Measurements from ENCODE around the gene CEACAM3.

Gene CEACAM3

GRCh38 chr19:41792513-41793413, 3.6 kb upstream of the CEACAM3 start:
- ChIA-PET POLR2A (no interaction called here), CTCF (interaction anchor here (0.9 to 6.0 kb wide), 15 partner anchors 9 to 366 kb away, joined by 3 to 153 read pairs (median 7); partner anchors contain the start of gene RPS19)
- TF ChIP-seq CTCF (IDR thresholded peaks at IDR 0.05; ENCODE audit: control extremely low read depth, extremely low read depth, low read depth, missing control alignments): peak; percentile 73
- peak; percentile 49 for DNase-seq (ENCODE audit: extremely low spot score)

- DNase-seq (ENCODE audit: extremely low spot score): no peak
- no peak for TF ChIP-seq CTCF (IDR thresholded peaks at IDR 0.05; ENCODE audit: control extremely low read depth, extremely low read depth, low read depth, missing control alignments)
- CTCF ChIA-PET: interaction anchor here (0.7 to 6.0 kb wide), 12 partner anchors 8 to 366 kb away, joined by 3 to 153 read pairs (median 10); partner anchors contain the start of gene RPS19
- POLR2A ChIA-PET: no interaction called here
Measured at GRCh38 chr19:41793414-41793727, 3.0 kb upstream of the CEACAM3 start.

GRCh38 chr19:41795031-41795461, 1.3 kb upstream of the CEACAM3 start:
- CTCF ChIA-PET: interaction anchor here (0.9 to 6.0 kb wide), 27 partner anchors 9 to 233 kb away, joined by 3 to 153 read pairs (median 5); partner anchors contain the start of genes CEACAM6, RABAC1 and RPS19
- peak; percentile 58 for TF ChIP-seq CTCF (IDR thresholded peaks at IDR 0.05; ENCODE audit: control extremely low read depth, extremely low read depth, low read depth, missing control alignments)
- POLR2A ChIA-PET: no interaction called here
- peak; percentile 27 for DNase-seq (ENCODE audit: extremely low spot score)

GRCh38 chr19:41796901-41797300, 514 bp downstream of the CEACAM3 start:
- no peak for DNase-seq (ENCODE audit: extremely low spot score)
- ChIA-PET POLR2A (no interaction called here), CTCF (interaction anchor here (1.9 to 3.2 kb wide), 3 partner anchors 24 to 43 kb away, joined by 4 to 22 read pairs (median 6); partner anchors contain the start of gene CEACAM6)

GRCh38 chr19:41799444-41800000, 3.1 kb downstream of the CEACAM3 start:
- no peak for TF ChIP-seq CTCF (IDR thresholded peaks at IDR 0.05; ENCODE audit: control extremely low read depth, extremely low read depth, low read depth, missing control alignments)
- ChIA-PET CTCF (interaction anchor here (1.5 kb wide), 1 partner anchor 22 kb away, joined by 6 read pairs; no protein-coding TSS in a partner anchor), POLR2A (no interaction called here)
- DNase-seq (ENCODE audit: extremely low spot score): no peak

More at GRCh38 chr19:41796901-41797300, 514 bp downstream of the CEACAM3 start:
- no peak for TF ChIP-seq CTCF (IDR thresholded peaks at IDR 0.05; ENCODE audit: control extremely low read depth, extremely low read depth, low read depth, missing control alignments)

GRCh38 chr19:41801031-41801430, 4.6 kb downstream of the CEACAM3 start:
- ChIA-PET POLR2A (no interaction called here), CTCF (interaction anchor here (1.2 to 2.0 kb wide), 2 partner anchors 8 to 14 kb away, joined by 3 to 11 read pairs; no protein-coding TSS in a partner anchor)
- no peak for DNase-seq (ENCODE audit: extremely low spot score)
- TF ChIP-seq CTCF (IDR thresholded peaks at IDR 0.05; ENCODE audit: control extremely low read depth, extremely low read depth, low read depth, missing control alignments): no peak

Measured in GM10248 (cell line).